Measurements from ENCODE around the gene SNU13.
A peak's percentile ranks its signal among the peaks of the same experiment; 100 is the strongest.
"Not testable (repeated sequence)": the region's sequence is repeated elsewhere in the genome, so short reads cannot be mapped to it uniquely, and the experiment has no call there.

The SNU13 gene

DNA sequence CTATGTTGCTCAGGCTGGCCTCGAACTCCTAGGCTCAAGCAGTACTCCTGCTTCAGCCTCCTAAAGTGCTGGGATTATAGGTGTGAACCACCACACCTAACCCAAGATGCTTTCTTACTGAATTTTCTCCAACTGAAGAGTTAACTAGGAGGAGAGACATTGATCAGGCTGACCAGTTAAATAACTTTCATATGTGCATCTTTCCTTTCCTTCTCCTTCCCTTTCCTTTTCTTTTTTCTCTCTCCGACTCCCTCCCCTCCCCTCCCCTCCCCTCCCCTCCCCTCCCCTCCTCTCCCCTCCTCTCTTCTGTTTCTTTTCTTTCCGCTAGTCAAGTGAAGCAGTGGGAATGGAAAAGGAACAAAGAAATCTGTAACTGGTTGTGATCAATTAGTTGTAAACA lies 40.9 kb downstream of the SNU13 start:
- DNase-seq (ENCODE audit: low spot score) (no peak), FAIRE-seq (no peak)

DNA sequence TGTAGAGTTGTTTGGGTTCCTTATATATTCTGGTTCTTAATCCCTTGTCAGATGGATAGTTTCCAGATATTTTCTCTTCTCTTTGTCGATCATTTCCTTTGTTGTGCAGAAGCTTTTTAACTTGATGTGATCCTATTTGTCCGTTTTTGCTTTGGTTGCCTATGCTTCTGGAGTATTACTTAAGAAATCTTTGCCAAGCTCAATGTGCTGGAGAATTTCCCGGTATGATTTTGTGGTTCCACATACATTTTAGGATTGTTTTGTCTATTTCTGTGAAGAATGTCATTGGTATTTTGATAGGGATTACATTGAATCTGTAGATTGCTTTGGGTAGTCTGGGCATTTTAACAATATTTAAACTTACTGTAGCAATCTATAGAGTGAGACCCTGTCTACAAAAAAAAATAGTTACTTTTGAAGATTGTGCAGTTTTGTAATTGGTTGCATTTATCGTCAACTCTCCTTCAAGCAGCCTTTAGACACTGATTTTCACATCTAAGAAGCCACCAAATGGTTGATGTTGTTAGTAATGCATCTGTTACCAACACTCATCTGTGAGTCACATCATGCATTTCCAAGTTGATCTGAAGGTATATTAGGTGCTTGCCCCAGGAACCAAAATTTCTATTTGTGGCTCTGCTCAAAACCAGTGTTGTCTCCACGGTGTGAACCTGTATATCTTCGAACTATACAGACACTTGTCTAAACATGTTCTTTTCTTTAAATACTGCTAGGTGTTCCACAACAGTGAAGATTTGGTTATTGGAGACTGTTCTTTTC lies 46.1 kb downstream of the SNU13 start:
- DNase-seq (ENCODE audit: low spot score) (no peak), FAIRE-seq (no peak)

DNA sequence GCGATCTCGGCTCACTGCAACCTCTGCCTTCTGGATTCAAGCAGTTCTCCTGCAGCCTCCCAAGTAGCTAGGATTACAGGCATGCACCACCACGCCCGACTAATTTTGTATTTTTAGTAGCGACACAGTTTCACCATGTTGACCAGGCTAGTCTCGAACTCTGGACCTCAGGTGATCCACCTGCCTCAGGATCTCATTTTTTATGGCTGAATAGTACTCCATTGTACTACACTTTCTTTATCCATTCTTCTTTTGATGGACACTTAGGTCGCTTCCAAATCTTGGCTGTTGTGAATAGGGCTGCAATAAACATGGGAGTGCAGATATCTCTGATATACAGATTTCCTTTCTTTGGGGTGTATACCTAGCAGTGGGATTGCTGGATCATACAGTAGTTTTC lies 46.8 kb downstream of the SNU13 start:
- no peak for FAIRE-seq
- DNase-seq (ENCODE audit: low spot score) = no peak

DNA sequence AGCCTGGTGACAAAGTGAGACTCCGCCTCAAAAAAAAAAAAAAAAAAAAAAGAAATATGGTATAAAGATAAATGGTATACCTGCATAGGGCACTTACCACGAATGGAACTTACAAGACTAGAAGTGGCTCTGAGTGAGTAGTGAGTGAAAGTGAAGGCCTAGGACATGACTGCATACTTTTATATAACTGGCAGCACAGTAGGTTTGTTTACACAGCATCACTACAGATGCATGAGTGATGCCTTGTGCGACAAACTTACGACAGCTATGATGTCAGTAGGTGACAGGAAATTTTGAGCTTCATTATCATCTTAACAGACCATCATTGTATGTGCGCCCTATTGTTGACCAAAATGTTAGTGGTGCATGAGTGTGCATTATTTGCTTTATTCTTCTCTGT lies 49.9 kb downstream of the SNU13 start:
- DNase-seq (ENCODE audit: low spot score) = no peak
- FAIRE-seq = no peak

DNA sequence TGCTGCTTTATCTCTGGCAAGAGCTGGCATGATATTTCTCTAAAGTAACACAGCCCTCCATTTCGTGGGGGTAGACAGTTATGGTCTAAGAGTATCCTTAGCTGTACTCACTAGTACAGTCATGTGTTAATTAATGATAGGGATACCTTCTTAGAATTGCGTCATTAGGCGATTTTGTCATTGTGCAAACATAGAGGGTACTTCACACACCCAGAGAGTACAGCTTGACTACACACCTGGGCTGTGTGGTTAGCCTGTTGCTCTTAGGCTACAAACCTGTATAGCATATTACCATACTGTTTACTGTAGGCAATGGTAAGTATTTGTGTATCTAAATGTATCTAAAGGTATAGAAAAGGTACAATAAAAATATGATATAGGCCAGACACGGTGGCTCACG lies 50.5 kb downstream of the SNU13 start:
- DNase-seq (ENCODE audit: low spot score) (no peak), FAIRE-seq (no peak)

DNA sequence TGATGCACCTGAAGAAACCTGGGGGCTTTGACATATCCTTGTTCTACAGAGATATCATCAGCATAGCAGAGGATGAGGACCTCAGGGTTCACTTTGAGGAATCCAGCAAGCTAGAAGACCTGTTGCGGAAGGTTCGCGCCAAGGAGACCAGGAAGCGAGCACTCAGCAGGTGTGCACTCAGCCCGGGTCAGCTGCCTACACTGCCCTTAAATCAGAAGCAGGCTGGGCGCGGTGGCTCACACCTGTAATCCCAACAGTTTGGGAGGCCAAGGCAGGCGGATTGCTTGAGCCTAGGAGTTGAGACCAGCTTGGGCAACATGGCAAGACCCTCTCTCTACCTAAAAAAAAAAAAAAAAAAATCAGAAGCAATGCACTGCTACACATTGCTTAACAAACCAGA lies 51.0 kb downstream of the SNU13 start:
- not testable (repeated sequence) for DNase-seq (ENCODE audit: low spot score); FAIRE-seq

DNA sequence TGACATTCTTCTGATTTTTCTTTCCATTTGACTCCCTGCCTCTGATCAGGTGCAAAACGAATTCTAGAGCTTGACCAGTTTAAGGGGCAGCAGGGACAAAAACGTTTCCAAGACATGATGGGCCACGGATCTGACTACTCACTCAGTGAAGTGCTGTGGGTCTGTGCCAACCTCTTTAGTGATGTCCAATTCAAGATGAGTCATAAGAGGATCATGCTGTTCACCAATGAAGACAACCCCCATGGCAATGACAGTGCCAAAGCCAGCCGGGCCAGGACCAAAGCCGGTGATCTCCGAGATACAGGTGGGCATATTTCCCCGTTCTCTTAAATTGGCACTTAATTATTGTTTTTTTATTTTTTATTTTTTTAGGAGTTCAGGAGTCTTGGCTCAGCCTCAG lies 52.2 kb downstream of the SNU13 start:
- FAIRE-seq (peak; percentile 79), DNase-seq (ENCODE audit: low spot score) (peak; percentile 49)

DNA sequence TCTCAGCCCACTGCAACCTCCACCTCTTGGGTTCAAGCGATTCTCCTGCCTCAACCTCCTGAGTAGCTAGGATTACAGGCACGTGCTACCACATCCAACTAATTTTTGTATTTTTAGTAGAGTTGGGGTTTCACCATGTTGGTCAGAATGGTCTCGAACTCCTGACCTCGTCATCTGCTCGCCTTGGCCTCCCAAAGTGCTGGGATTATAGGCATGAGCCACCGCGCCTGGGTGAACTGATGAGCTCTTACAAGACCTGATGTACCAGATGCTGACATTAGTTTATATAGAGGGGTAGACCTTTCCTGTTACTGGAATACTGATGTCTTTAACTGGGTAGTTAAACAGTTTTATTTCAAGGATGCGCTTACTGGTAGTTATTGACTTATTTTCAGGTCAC lies 54.1 kb downstream of the SNU13 start:
- DNase-seq (ENCODE audit: low spot score); FAIRE-seq: not testable (repeated sequence)

DNA sequence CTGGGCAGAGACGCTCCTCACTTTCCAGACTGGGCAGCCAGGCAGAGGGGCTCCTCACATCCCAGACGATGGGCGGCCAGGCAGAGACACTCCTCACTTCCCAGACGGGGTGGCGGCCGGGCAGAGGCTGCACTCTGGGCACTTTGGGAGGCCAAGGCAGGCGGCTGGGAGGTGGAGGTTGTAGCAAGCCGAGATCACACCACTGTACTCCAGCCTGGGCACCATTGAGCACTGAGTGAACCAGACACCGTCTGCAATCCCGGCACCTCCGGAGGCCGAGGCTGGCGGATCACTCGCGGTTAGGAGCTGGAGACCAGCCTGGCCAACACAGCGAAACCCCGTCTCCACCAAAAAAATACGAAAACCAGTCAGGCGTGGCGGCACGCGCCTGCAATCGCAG lies 57.1 kb downstream of the SNU13 start:
- not testable (repeated sequence) for DNase-seq (ENCODE audit: low spot score); FAIRE-seq

DNA sequence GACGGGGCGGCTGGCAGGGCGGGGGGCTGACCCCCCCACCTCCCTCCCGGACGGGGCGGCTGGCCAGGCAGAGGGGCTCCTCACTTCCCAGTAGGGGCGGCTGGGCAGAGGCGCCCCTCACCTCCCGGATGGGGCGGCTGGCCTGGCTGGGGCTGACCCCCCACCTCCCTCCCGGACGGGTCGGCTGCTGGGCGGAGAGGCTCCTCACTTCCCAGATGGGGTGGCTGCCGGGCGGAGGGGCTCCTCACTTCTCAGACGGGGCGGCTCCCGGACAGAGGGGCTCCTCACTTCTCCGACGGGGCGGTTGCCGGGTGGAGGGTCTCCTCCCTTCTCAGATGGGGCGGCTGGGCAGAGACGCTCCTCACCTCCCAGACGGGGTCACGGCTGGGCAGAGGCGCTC lies 57.6 kb downstream of the SNU13 start:
- not testable (repeated sequence) for FAIRE-seq

DNA sequence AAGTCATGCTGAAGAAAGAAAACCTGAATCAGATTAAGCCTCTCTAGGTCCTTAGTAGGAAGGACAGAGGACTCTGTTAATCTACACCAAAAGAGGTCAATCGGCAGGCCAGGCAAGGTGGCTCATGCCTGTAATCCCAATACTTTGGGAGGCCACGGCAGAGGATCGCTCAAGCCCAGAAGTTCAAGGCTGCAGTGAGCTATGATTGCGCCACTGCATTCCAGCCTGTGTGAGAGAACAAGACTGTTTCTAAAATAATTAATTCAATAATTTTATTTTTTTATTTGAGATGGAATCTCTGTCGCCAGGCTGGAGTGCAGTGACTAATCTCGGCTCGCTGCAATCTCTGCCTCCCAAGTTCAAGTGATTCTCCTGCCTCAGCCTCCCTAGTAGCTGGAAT lies 63.1 kb downstream of the SNU13 start:
- no peak for FAIRE-seq
- no peak for DNase-seq (ENCODE audit: low spot score)

More for the DNA sequence above, 57.6 kb downstream of the SNU13 start:
- DNase-seq (ENCODE audit: low spot score) = not testable (repeated sequence)
